H1 (cell line): ENCODE measurements around the gene ETNK1. TPM values are rescaled to one million over a fixed set of nuclear protein-coding genes. Genes with fewer than 3 reads are reported as not detected.

ENCODE experiments used
- CTCF ChIA-PET: fragments of 300-600 bp; sonication (Branson Sonifier 250); formaldehyde crosslinking; loops from one replicate; lab custom pipeline; 2021; ENCODE audit not compliant: partially characterized antibody; lab: Charles Lee
- POLR2A ChIA-PET: fragments of 300-600 bp; sonication (Branson Sonifier 250); formaldehyde crosslinking; loops from one replicate; lab custom pipeline; 2021; ENCODE audit warnings: inconsistent platforms; ENCODE audit not compliant: partially characterized antibody; lab: Charles Lee
- DNase-seq, 2 experiments: peaks; one replicate each; pipeline versions ENCODE4 v3.0.0 to v3.0.0-alpha.2; 2010 to 2022; ENCODE audit warnings: low spot score in 2 of 2, low read depth in 1 of 2, mixed read lengths in 1 of 2
- FAIRE-seq: peaks from 2 replicates; lab custom pipeline; 2011; peaks lifted over from hg19 to GRCh38; lab: Jason Lieb, UNC
- H2AFZ ChIP-seq: 2 replicates; pipeline ENCODE4 v1.8.1; 2012; ENCODE audit warnings: low read length, inconsistent platforms
- H2AK5ac ChIP-seq: 2 replicates; pipeline ENCODE4 v1.6.1; 2013; ENCODE audit warnings: low read depth, low read length
- H2BK120ac ChIP-seq: replicated peaks from 2 replicates; pipeline ENCODE3; 2013; ENCODE audit warnings: low read depth, low read length, inconsistent platforms
- H2BK12ac ChIP-seq: 2 replicates; pipeline ENCODE4 v1.6.1; 2013; ENCODE audit warnings: low read depth, low read length
- H2BK15ac ChIP-seq: 2 replicates; pipeline ENCODE4 v1.6.1; 2013; ENCODE audit warnings: low read length
- H2BK20ac ChIP-seq: 2 replicates; pipeline ENCODE4 v1.6.1; 2013; ENCODE audit warnings: low read length
- H2BK5ac ChIP-seq: 2 replicates; pipeline ENCODE4 v1.6.1; 2013; ENCODE audit warnings: low read depth, low read length
- H3K14ac ChIP-seq: 2 replicates; pipeline ENCODE4 v1.6.1; 2013; ENCODE audit warnings: inconsistent platforms; ENCODE audit not compliant: insufficient read length
- H3K18ac ChIP-seq: 2 replicates; pipeline ENCODE4 v1.6.1; 2013; ENCODE audit warnings: low read length; ENCODE audit errors: extremely low read depth
- H3K23ac ChIP-seq: 2 replicates; pipeline ENCODE4 v1.6.1; 2013; ENCODE audit warnings: inconsistent platforms; ENCODE audit not compliant: insufficient read length
- H3K23me2 ChIP-seq: 2 replicates; pipeline ENCODE4 v1.6.1; 2013; ENCODE audit warnings: low read depth, low read length
- H3K27ac ChIP-seq: 2 replicates; pipeline ENCODE4 v1.6.1; 2011; ENCODE audit warnings: low read depth, low read length, inconsistent platforms
- H3K27me3 ChIP-seq, 4 experiments: replicated peaks in 1 of 4; 1 replicate in 1 of 4; 2 replicates in 3 of 4; pipeline versions ENCODE4 v1.6.1 to v1.8.1; 2011 to 2013; ENCODE audit warnings: low read length in 3 of 4, mild to moderate bottlenecking in 3 of 4, inconsistent platforms in 2 of 4, mixed read lengths in 2 of 4, moderate library complexity in 1 of 4; ENCODE audit not compliant: control insufficient read depth in 3 of 4, insufficient read depth in 3 of 4; ENCODE audit errors: extremely low read depth in 1 of 4
- H3K36me3 ChIP-seq, 4 experiments: 2 replicates each; pipeline versions ENCODE4 v1.6.1 to v1.8.1; 2011 to 2013; ENCODE audit warnings: mild to moderate bottlenecking in 4 of 4, low read length in 3 of 4, moderate library complexity in 2 of 4, control low read depth in 1 of 4, inconsistent platforms in 1 of 4; ENCODE audit not compliant: insufficient read depth in 4 of 4, control insufficient read depth in 2 of 4
- H3K4ac ChIP-seq: replicated peaks from 2 replicates; pipeline ENCODE3; 2013; ENCODE audit warnings: low read length, low read depth, mixed read lengths, inconsistent platforms; ENCODE audit not compliant: insufficient read length
- H3K4me1 ChIP-seq, 4 experiments: replicated peaks in 1 of 4; 1 replicate in 1 of 4; 2 replicates in 3 of 4; pipeline versions ENCODE4 v1.6.1 to v1.8.1; 2011 to 2013; ENCODE audit warnings: low read length in 3 of 4, inconsistent platforms in 2 of 4, mixed read lengths in 1 of 4; ENCODE audit not compliant: insufficient read depth in 4 of 4, control insufficient read depth in 3 of 4
- H3K4me2 ChIP-seq, 2 experiments: 2 replicates each; pipeline versions ENCODE4 v1.6.1 to v1.8.1; 2011 to 2013; ENCODE audit warnings: low read depth in 2 of 2, low read length in 2 of 2, control low read depth in 1 of 2, inconsistent platforms in 1 of 2, mild to moderate bottlenecking in 1 of 2; ENCODE audit not compliant: insufficient read depth in 1 of 2
- H3K4me3 ChIP-seq, 4 experiments: fragments of 200-600, 300-600 bp in 1 of 4; sonication (generic), shearing (Covaris generic), sonication (Bioruptor Twin) in 1 of 4; 2 replicates each; pipeline versions ENCODE4 v1.5.1 to v1.8.1; 2011 to 2016; ENCODE audit warnings: low read length in 4 of 4, low read depth in 3 of 4, control low read depth in 2 of 4, inconsistent platforms in 2 of 4, mild to moderate bottlenecking in 2 of 4, mixed read lengths in 1 of 4, moderate library complexity in 1 of 4; ENCODE audit not compliant: insufficient read depth in 2 of 4; ENCODE audit errors: extremely low read depth in 1 of 4
- H3K56ac ChIP-seq: replicated peaks from 2 replicates; pipeline ENCODE3; 2013; ENCODE audit warnings: low read depth, mild to moderate bottlenecking, mixed read lengths, low read length, inconsistent platforms; ENCODE audit not compliant: insufficient read length
- H3K79me1 ChIP-seq: 2 replicates; pipeline ENCODE4 v1.6.1; 2013; ENCODE audit warnings: low read depth, low read length, control low read depth
- H3K79me2 ChIP-seq, 2 experiments: 2 replicates each; pipeline versions ENCODE4 v1.6.1 to v1.8.1; 2012 to 2013; ENCODE audit warnings: low read length in 2 of 2, mild to moderate bottlenecking in 2 of 2, inconsistent platforms in 1 of 2; ENCODE audit not compliant: insufficient read depth in 2 of 2, control insufficient read depth in 1 of 2
- H3K9ac ChIP-seq, 4 experiments: replicated peaks in 1 of 4; 1 replicate in 1 of 4; 2 replicates in 3 of 4; pipeline versions ENCODE4 v1.6.1 to v1.8.1; 2011 to 2013; ENCODE audit warnings: low read depth in 3 of 4, low read length in 3 of 4, control low read depth in 2 of 4, mild to moderate bottlenecking in 2 of 4, moderate library complexity in 2 of 4, inconsistent platforms in 1 of 4; ENCODE audit errors: extremely low read depth in 1 of 4
- H3K9me3 ChIP-seq, 2 experiments: 2 replicates each; pipeline versions ENCODE4 v1.6.1 to v1.8.1; 2012 to 2013; ENCODE audit warnings: mild to moderate bottlenecking in 2 of 2, moderate library complexity in 2 of 2, control low read depth in 1 of 2, inconsistent platforms in 1 of 2, low read depth in 1 of 2, low read length in 1 of 2, mixed read lengths in 1 of 2; ENCODE audit not compliant: insufficient read depth in 2 of 2
- H4K20me1 ChIP-seq, 2 experiments: replicated peaks in 1 of 2; 2 replicates each; pipeline versions ENCODE3 to v1.8.1; 2011 to 2013; ENCODE audit warnings: inconsistent platforms in 2 of 2, low read length in 2 of 2, mild to moderate bottlenecking in 1 of 2; ENCODE audit not compliant: insufficient read depth in 2 of 2, control insufficient read depth in 1 of 2
- H4K5ac ChIP-seq: 2 replicates; pipeline ENCODE4 v1.6.1; 2013; ENCODE audit warnings: low read length, low read depth, mixed read lengths, inconsistent platforms; ENCODE audit not compliant: insufficient read length
- H4K8ac ChIP-seq: 2 replicates; pipeline ENCODE4 v1.8.0; 2013; ENCODE audit warnings: mild to moderate bottlenecking, moderate library complexity, low read length, inconsistent platforms; ENCODE audit not compliant: insufficient read depth; ENCODE audit errors: extremely low read depth
- H4K91ac ChIP-seq: replicated peaks from 2 replicates; pipeline ENCODE3; 2013; ENCODE audit warnings: low read length, mixed read lengths, inconsistent platforms; ENCODE audit not compliant: insufficient read length
- CEBPB ChIP-seq: IDR thresholded peaks from 2 replicates; pipeline ENCODE4 v1.6.1; 2012; ENCODE audit warnings: low read depth, low read length
- HDAC2 ChIP-seq, 2 experiments: fragments of 300-600 bp in 1 of 2; sonication (generic) in 1 of 2; IDR thresholded peaks; 2 replicates each; pipeline ENCODE4 v1.6.1; 2011 to 2012; ENCODE audit warnings: low read depth in 2 of 2, low read length in 2 of 2, mild to moderate bottlenecking in 2 of 2, moderate library complexity in 2 of 2, borderline replicate concordance in 1 of 2, inconsistent platforms in 1 of 2
- HDAC6 ChIP-seq: IDR thresholded peaks from one replicate; pipeline ENCODE4 v1.7.1; 2012; ENCODE audit warnings: low read depth, mild to moderate bottlenecking, inconsistent platforms, low read length, moderate library complexity
- JUND ChIP-seq: IDR thresholded peaks from 2 replicates; pipeline ENCODE4 v1.6.1; 2011; ENCODE audit warnings: mild to moderate bottlenecking, improper control_type of control experiment, low read length
- KDM4A ChIP-seq: IDR thresholded peaks from one replicate; pipeline ENCODE4 v1.7.1; 2012; ENCODE audit warnings: low read depth, mild to moderate bottlenecking, moderate library complexity, low read length, inconsistent platforms; ENCODE audit not compliant: severe bottlenecking
- NANOG ChIP-seq: IDR thresholded peaks from 2 replicates; pipeline ENCODE4 v1.6.1; 2011; ENCODE audit warnings: low read length, low read depth, mild to moderate bottlenecking, inconsistent platforms; ENCODE audit not compliant: insufficient read depth, poor library complexity, severe bottlenecking
- PHF8 ChIP-seq: fragments of 200-600 bp; sonication (generic); conservative IDR thresholded peaks from 2 replicates; pipeline ENCODE4 v1.7.1; 2012; ENCODE audit warnings: low read depth, mild to moderate bottlenecking, inconsistent platforms, low read length, moderate library complexity
- RFX5 ChIP-seq: IDR thresholded peaks from 2 replicates; pipeline ENCODE4 v1.6.1; 2011; ENCODE audit warnings: low read depth, low read length, improper control_type of control experiment, borderline replicate concordance
- SIRT6 ChIP-seq: IDR thresholded peaks from one replicate; pipeline ENCODE4 v1.7.1; 2012; ENCODE audit warnings: low read length, inconsistent platforms
- TAF1 ChIP-seq: IDR thresholded peaks from 2 replicates; pipeline ENCODE4 v1.6.1; 2011; ENCODE audit warnings: mild to moderate bottlenecking, low read depth, low read length
- TEAD4 ChIP-seq: IDR thresholded peaks from 2 replicates; pipeline ENCODE4 v1.6.1; 2012; ENCODE audit warnings: low read depth, low read length, inconsistent platforms, mixed read lengths
- YY1 ChIP-seq: IDR thresholded peaks from 2 replicates; pipeline ENCODE4 v1.6.1; 2011; ENCODE audit warnings: low read depth, mild to moderate bottlenecking, low read length
- ZNF274 ChIP-seq: IDR thresholded peaks from 2 replicates; pipeline ENCODE4 v1.7.0; 2012; ENCODE audit warnings: low read length, borderline replicate concordance; ENCODE audit errors: extremely low read depth
- WGBS, 2 experiments: shearing (Covaris generic) in 1 of 2; methylation state at CpG; one replicate each; pipeline versions ENCODE4 v1.1.6 to v1.1.7; 2013 to 2015; ENCODE audit warnings: low lambda C conversion rate in 2 of 2, mixed read lengths in 2 of 2, inconsistent platforms in 1 of 2, low coverage in 1 of 2, missing lambda C conversion rate in 1 of 2; ENCODE audit not compliant: insufficient replicate concordance in 2 of 2, insufficient coverage in 1 of 2, insufficient read length in 1 of 2; ENCODE audit errors: extremely low coverage in 1 of 2, missing lambda C conversion rate in 1 of 2; 5-methylcytosine and 5-hydroxymethylcytosine counted together
- polyA plus RNA-seq, 7 experiments: library from polyadenylated mRNA; depleted of rRNA in 3 of 7; stranded (reverse) in 5 of 7; unstranded in 2 of 7; fragments of >200 nt in 5 of 7; fragments of 200-250 nt in 2 of 7; gene quantifications; 1 replicate in 5 of 7; 2 replicates in 1 of 7; 4 replicates in 1 of 7; pipeline versions ENCODE4 v1.2.1 to v1.2.3, GENCODE V29; 2011 to 2013; ENCODE audit warnings: missing spikeins in 2 of 7, mixed read lengths in 2 of 7
- total RNA-seq: library from RNA; stranded (reverse); fragmentation: NEBNext Ultra II Directional; extraction: Animal tissue kit (Norgen Biotek cat#: 25700); gene quantifications from 2 replicates; pipeline ENCODE4 v1.2.1, GENCODE V29; 2021
- TF ChIP-seq, protein P1 (sequence below): IDR thresholded peaks from 2 replicates; pipeline ENCODE4 v1.6.1; 2011; ENCODE audit warnings: low read length, improper control_type of control experiment

The ETNK1 gene
- total and polyA plus RNA-seq, 2 of the 8 experiments (the other 6 are each of a cell fraction or from before 2014, with no cell fraction given), result 11.6 to 82.7 TPM

DNA sequence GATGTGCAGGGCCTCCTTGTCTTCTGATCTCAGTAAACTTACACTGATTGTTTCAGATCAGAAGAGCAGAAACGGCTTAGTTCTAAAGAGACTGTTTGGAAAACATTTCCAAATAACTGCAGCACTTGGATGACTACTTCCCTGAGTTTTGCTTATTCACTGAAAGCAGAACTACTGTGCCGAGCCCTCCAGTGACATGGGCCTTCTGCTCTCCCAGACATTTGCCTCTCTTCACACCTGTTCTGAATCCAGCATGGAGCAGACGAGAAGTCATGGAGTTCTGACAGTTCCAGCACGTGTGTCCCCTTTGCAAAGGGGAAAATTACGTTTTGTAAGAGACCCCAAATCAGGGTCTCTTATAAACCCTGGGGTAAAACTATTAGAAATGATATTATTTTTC is 31.4 kb downstream of the ETNK1 start:
- Histone ChIP-seq H3K4ac (no peak overlapping the region), H2BK20ac (no peak overlapping the region), H3K27me3 (no peaks in the 10 kb centered on the region), H4K20me1 (peaks cover 2 to 17% of the 10 kb centered on the region in 2 experiments), H3K4me3 (no peak overlapping the region), H3K23me2 (no peaks in the 10 kb centered on the region), H3K79me1 (peaks cover 2% of the 10 kb centered on the region), H3K36me3 (peaks cover 0 to 14% (median 0%) of the 10 kb centered on the region in 4 experiments; a peak in 2 of 8 replicates), H3K9me3 (no peaks in the 10 kb centered on the region), H4K5ac (no peak overlapping the region), H3K56ac (no peak overlapping the region), H3K4me1 (no peaks in the 10 kb centered on the region; a peak in 2 of 7 replicates), H3K9ac (no peak overlapping the region), H2BK5ac (no peak overlapping the region), H3K18ac (no peak overlapping the region), H3K79me2 (peaks cover 0 to 45% of the 10 kb centered on the region in 2 experiments; a peak in 2 of 4 replicates), H3K14ac (no peak overlapping the region), H4K8ac (no peak overlapping the region), H3K23ac (no peak overlapping the region), H2BK120ac (no peak overlapping the region), H2AK5ac (no peak overlapping the region), H4K91ac (no peak overlapping the region), H3K27ac (no peak overlapping the region), H2AFZ (no peak overlapping the region), H3K4me2 (no peak overlapping the region), H2BK15ac (no peak overlapping the region), H2BK12ac (no peak overlapping the region)
- FAIRE-seq, result no peak
- POLR2A ChIA-PET, result interaction anchor here (1.2 kb wide), 1 partner anchor 10 kb away, joined by 3 read pairs; no protein-coding TSS in a partner anchor
- CTCF ChIA-PET, result no interaction called here
- no peak for DNase-seq
- WGBS, 2 experiments, result 88% methylated on average over 5 of the region's 5 CpGs; no CpG with 5 or more reads in 1 of the 2 experiments
- TF ChIP-seq ZNF274 (no peak), PHF8 (no peak), NANOG (no peak), KDM4A (no peak), YY1 (no peak), HDAC2 (IDR thresholded peaks at IDR 0.05; ENCODE audit: borderline replicate concordance in 1 of 2, low read depth in 2 of 2, low read length in 2 of 2) (no peak), CEBPB (no peak), JUND (no peak), HDAC6 (no peak), TAF1 (no peak), RFX5 (no peak), TEAD4 (no peak), SIRT6 (no peak)
- TF ChIP-seq, protein P1, sequence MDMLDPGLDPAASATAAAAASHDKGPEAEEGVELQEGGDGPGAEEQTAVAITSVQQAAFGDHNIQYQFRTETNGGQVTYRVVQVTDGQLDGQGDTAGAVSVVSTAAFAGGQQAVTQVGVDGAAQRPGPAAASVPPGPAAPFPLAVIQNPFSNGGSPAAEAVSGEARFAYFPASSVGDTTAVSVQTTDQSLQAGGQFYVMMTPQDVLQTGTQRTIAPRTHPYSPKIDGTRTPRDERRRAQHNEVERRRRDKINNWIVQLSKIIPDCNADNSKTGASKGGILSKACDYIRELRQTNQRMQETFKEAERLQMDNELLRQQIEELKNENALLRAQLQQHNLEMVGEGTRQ, result no peak
